Pancreas (tissue), 10 donors: ENCODE results near the gene HMX1. TPM values are rescaled to one million over a fixed set of nuclear protein-coding genes. Genes with fewer than 3 reads are reported as not detected.

Experiments
- ATAC-seq, 4 donors: fragments of 200-7000 bp; cut with Tn5 transposase; one replicate each; pipeline versions ENCODE4 v1.8.0 to v1.9.1; 2020; ENCODE audit warnings: mild to moderate bottlenecking in 4 of 4, moderate library complexity in 4 of 4
- DNase-seq, 6 donors: peaks; one replicate each; pipeline ENCODE4 v3.0.0-alpha.2; 2020
- FAIRE-seq: peaks from 2 replicates; lab custom pipeline; 2012; peaks lifted over from hg19 to GRCh38; lab: Jason Lieb, UNC
- H3K27ac ChIP-seq, 4 donors: fragments of 200-600 bp; sonication (generic); 1 replicate in 3 of 4; 2 replicates in 1 of 4; pipeline versions ENCODE4 v1.5.0 to v1.8.0; 2020
- H3K27me3 ChIP-seq, 4 donors: fragments of 200-600 bp; one replicate each; pipeline ENCODE4 v1.8.0; 2021
- H3K36me3 ChIP-seq, 3 donors: fragments of 200-600 bp; sonication (generic) in 1 of 3; one replicate each; pipeline versions ENCODE4 v1.5.0 to v1.8.0; 2020 to 2021
- H3K4me1 ChIP-seq, 3 donors: fragments of 200-600 bp; one replicate each; pipeline ENCODE4 v1.8.0; 2021
- H3K4me3 ChIP-seq, 4 donors: fragments of 200-600 bp; sonication (generic) in 2 of 4; one replicate each; pipeline versions ENCODE4 v1.5.0 to v1.8.0; 2020 to 2021
- H3K9me3 ChIP-seq, 4 donors: fragments of 200-600 bp; one replicate each; pipeline ENCODE4 v1.8.0; 2021
- CTCF ChIP-seq, 4 donors: fragments of 200-600 bp; sonication (generic) in 3 of 4; IDR thresholded peaks; one replicate each; pipeline versions ENCODE4 v1.5.0 to v1.8.0; 2021; ENCODE audit warnings: antibody characterized with exemption in 4 of 4
- WGBS, 2 donors: extraction: QIAGEN DNeasy Blood & Tissue Kit; methylation state at CpG; one replicate each; pipeline ENCODE4 v1.1.7; 2013; 5-methylcytosine and 5-hydroxymethylcytosine counted together
- intact Hi-C, 3 donors: fragments of 100-400 bp; cut with DNase I; formaldehyde crosslinking; loops; one replicate each; pipeline versions ENCODE4 v1.11.1 to v1.14.2; 2022
- polyA plus RNA-seq, 2 donors: library from polyadenylated mRNA; stranded (reverse); fragments of 200-250 nt; gene quantifications; one replicate each; pipeline ENCODE4 v1.2.3, GENCODE V29; 2013
- total RNA-seq, 6 donors: library from RNA; stranded (reverse); fragmentation: NEBNext Ultra II Directional in 4 of 6; extraction: Animal tissue kit (Norgen Biotek cat#: 25700) in 4 of 6; gene quantifications; one replicate each; pipeline versions ENCODE4 v1.2.1 to v1.2.4, GENCODE V29; 2021 to 2023
- donor health status: healthy with polysubstance abuse.
- donor health status: DM: no; HTN: no; CAD: no; lungs with moderate emphysema.
- donor health status: DM: no; HTN: no; CAD: no.
- donor health status: control.
- donor health status: control.
- donor health status: Bipolar disorder and iron deficiency.
- donor health status: DM: yes; HTN: yes; CAD: no.
- donor health status: DM: no; HTN: no; CAD: no.
- donor health status: DM: no; HTN: no; CAD: no.
- donor health status: DM: yes; HTN: yes; CAD: no.

Gene HMX1
- total RNA-seq (not detected), polyA plus RNA-seq (not detected)

DNA sequence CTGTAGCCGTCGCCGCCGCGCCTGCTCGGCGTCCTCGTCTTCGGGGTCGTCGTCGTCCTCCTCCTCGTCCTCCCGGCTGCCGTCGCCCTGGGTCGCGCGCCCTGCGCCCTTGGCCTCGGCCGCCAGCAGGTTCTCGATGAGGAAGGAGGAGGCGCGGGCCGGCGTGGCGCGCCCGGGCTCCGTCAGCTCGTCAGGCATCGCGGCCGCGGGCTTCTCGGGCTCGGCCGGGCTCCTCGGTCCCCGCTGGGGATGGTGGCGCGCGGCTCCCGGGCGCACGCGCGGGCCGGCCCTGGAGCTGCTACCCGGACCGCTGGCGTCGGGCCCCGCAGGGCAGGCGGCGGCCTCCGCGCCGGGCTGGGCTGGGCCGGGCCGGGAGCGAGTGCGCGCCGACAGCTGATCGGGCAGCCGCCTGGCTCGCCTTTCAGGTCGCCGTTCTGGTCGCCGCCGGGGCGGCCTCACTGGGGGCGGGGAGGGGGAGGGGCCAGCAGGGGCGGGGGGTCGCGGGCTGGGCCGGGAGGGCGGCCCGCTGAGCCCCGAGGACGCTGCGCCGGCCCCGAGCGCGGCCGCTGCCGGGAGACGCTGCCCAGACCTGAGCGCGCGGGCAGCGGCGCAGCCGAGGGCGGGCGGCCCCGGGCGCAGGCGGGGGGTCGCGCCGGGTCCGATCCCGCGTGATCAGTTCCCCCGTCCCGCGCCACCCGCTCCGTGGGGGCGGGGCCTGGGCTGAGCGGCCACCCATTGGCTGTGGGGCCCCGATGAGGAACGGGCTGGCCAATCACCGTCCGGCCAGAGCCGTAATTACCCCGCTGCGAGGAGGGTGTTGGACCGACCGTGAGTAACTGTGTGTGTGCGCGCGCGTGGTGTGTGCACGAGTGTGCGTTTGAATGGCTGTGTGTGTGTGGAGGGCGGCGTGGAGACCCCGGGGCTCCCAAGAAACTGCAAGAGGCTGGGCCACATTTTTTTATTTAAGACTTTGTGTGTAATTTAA, at the start of gene HMX1:
HMX1 (minus strand) TSS at position 423 of the 985 bp plus-strand sequence; CDS start at position 198, 225 bp downstream.
- Histone ChIP-seq H3K27ac (no peak within 1 kb of the TSS), H3K27me3 (peaks cover 0 to 55% (median 8%) of the 10 kb centered on the region in 4 donors), H3K4me3 (no peak within 1 kb of the TSS), H3K9me3 (no peaks in the 10 kb centered on the region), H3K36me3 (no peaks in the 10 kb centered on the region), H3K4me1 (no peaks in the 10 kb centered on the region)
- ATAC-seq: peak in 1 of 4 donors; percentile 57
- TF ChIP-seq CTCF (IDR thresholded peaks at IDR 0.05): no peak
- FAIRE-seq: no peak
- DNase-seq: no peak
- intact Hi-C loops: loop anchor here in 1 of 3 donors (10.0 kb wide), 1 partner anchor 177 kb away; no protein-coding TSS in a partner anchor
- 1% methylated on average over 64 to 134 of the region's 134 CpGs for WGBS, 2 donors

- no peaks in the 10 kb centered on the region for H3K9me3 ChIP-seq
- no peak for FAIRE-seq
- no peaks in the 10 kb centered on the region for H3K36me3 ChIP-seq
- H3K27me3 ChIP-seq: no peaks in the 10 kb centered on the region
- peak in 2 of 6 donors; percentile 3 to 4 for DNase-seq
- WGBS, 2 donors: 62 to 74% methylated on average over 10 of the region's 10 CpGs
- intact Hi-C loops: no loop called here
- no peak overlapping the region for H3K27ac ChIP-seq
- TF ChIP-seq CTCF (IDR thresholded peaks at IDR 0.05): no peak
- H3K4me3 ChIP-seq: no peak overlapping the region
- ATAC-seq: no peak
- H3K4me1 ChIP-seq: no peaks in the 10 kb centered on the region
These were observed 49.3 kb upstream of the HMX1 start for GRCh38 chr4:8920969-8921368.

- Histone ChIP-seq H3K27ac (no peak overlapping the region), H3K4me1 (no peaks in the 10 kb centered on the region), H3K9me3 (no peaks in the 10 kb centered on the region), H3K27me3 (no peaks in the 10 kb centered on the region), H3K36me3 (no peaks in the 10 kb centered on the region), H3K4me3 (no peak overlapping the region)
- FAIRE-seq: no peak
- TF ChIP-seq CTCF (IDR thresholded peaks at IDR 0.05): no peak
- ATAC-seq: no peak
- intact Hi-C loops: no loop called here
- DNase-seq: peak in 2 of 6 donors; percentile 3 to 4
- WGBS, 2 donors: 51 to 73% methylated on average over 14 of the region's 14 CpGs
These were observed 48.8 kb upstream of the HMX1 start for GRCh38 chr4:8920289-8920965.

DNA sequence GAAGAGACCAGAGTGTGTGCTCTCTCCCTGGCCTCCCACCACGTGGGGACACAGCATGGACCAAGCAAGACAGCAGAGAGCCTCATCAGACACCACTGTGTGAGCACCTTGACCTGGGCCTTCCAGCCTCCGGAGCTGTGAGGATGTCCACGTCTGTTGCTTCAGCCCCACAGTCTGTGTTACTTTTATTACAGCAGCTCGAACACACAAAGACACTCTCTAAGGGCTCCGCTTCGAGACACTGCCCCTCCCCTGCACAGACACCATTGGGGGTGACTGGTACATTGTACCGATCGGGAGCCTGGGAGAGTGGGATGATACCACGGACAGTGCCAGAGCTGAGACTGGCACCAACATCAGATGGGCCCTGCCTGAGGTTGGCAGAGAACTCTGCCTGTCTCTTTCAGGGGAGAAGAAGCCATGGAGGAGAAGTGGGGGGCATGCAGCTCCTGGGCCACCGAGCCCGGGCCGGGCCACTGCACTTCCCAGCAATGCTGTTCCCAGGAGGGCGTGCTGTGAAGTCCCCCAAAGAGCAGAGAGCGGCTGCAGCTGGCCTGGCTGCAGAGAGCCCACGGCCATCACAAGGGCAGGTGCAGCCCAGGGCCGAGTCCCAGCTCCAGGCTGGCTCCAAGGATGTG, 48.1 kb upstream of the HMX1 start:
- Histone ChIP-seq H3K4me3 (no peak overlapping the region), H3K9me3 (no peaks in the 10 kb centered on the region), H3K27ac (no peak overlapping the region), H3K4me1 (no peaks in the 10 kb centered on the region), H3K27me3 (no peaks in the 10 kb centered on the region), H3K36me3 (no peaks in the 10 kb centered on the region)
- FAIRE-seq: no peak
- DNase-seq: peak in 2 of 6 donors; percentile 2 to 4
- TF ChIP-seq CTCF (IDR thresholded peaks at IDR 0.05): no peak
- intact Hi-C loops: loop anchor here in 2 of 3 donors (10.0 kb wide), 1 partner anchor 315 kb away; no protein-coding TSS in a partner anchor
- no peak for ATAC-seq
- 47 to 63% methylated on average over 16 of the region's 16 CpGs for WGBS, 2 donors
